Measurements from ENCODE around the gene NRG2. TPM values are rescaled to one million over a fixed set of nuclear protein-coding genes. Genes with fewer than 3 reads are reported as not detected.

NRG2 gene
- total and polyA plus RNA-seq, 5 donors from 2014 or later, result not detected

GRCh38 chr5:139888370-139888769, 154.7 kb downstream of the NRG2 start:
- no peak overlapping the region for H3K4me3 Mint-ChIP-seq
- Histone ChIP-seq H3K27me3 (ENCODE audit: control insufficient read depth, insufficient read depth, low read length) (peaks cover 4% of the 10 kb centered on the region), H3K27ac (ENCODE audit: insufficient read depth, low read length, poor library complexity, severe bottlenecking) (no peak overlapping the region), H3K4me3 (ENCODE audit: low read depth, low read length) (no peak overlapping the region), H3K9me3 (ENCODE audit: control insufficient read depth in 2 of 2, low read length in 2 of 2) (no peaks in the 10 kb centered on the region), H3K36me3 (ENCODE audit: control insufficient read depth, insufficient read depth, low read length) (no peaks in the 10 kb centered on the region), H3K4me1 (ENCODE audit: control insufficient read depth, insufficient read depth, low read length, poor library complexity, severe bottlenecking) (no peaks in the 10 kb centered on the region)
- DNase-seq (no peak), ATAC-seq (ENCODE audit: low read depth in 2 of 2) (no peak)
- no peaks in the 10 kb centered on the region for H3K9me3 Mint-ChIP-seq
- no peak overlapping the region for H3K27ac Mint-ChIP-seq
- no peaks in the 10 kb centered on the region for H3K36me3 Mint-ChIP-seq
- H3K4me1 Mint-ChIP-seq, result peaks cover 0 to 2% (median 0%) of the 10 kb centered on the region in 4 donors
- H3K27me3 Mint-ChIP-seq, result peaks cover 32% of the 10 kb centered on the region

DNA sequence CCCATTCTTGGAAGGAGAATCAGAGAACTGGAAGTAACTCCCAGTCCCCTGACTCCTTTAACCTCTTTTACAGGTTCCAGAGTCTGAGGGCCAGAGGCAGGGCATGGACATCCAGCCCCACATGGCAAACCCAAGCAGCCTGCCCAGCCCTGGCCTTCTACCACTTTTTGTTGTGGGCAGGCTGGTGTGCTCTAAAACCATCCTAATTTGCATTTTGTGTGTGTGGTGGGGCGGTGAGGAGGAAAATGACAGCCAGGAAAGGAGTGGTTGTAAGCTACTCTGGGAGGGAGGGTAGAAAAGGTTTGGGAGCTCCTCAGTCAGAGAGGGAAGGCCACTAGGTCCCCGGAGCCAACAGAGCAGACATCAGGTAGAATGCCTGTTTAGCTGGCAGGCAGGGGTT, 156.9 kb downstream of the NRG2 start:
- Histone ChIP-seq H3K27me3 (ENCODE audit: control insufficient read depth, insufficient read depth, low read length) (peaks cover 4% of the 10 kb centered on the region), H3K9me3 (ENCODE audit: control insufficient read depth in 2 of 2, low read length in 2 of 2) (no peaks in the 10 kb centered on the region), H3K4me1 (ENCODE audit: control insufficient read depth, insufficient read depth, low read length, poor library complexity, severe bottlenecking) (no peaks in the 10 kb centered on the region), H3K36me3 (ENCODE audit: control insufficient read depth, insufficient read depth, low read length) (no peaks in the 10 kb centered on the region), H3K27ac (ENCODE audit: insufficient read depth, low read length, poor library complexity, severe bottlenecking) (no peak overlapping the region), H3K4me3 (ENCODE audit: low read depth, low read length) (no peak overlapping the region)
- ATAC-seq (ENCODE audit: low read depth in 2 of 2), result no peak
- Mint-ChIP-seq H3K27me3 (peaks cover 30% of the 10 kb centered on the region), H3K9me3 (no peaks in the 10 kb centered on the region), H3K27ac (no peak overlapping the region), H3K4me3 (no peak overlapping the region), H3K36me3 (no peaks in the 10 kb centered on the region), H3K4me1 (peaks cover 0 to 2% (median 0%) of the 10 kb centered on the region in 4 donors)
- no peak for DNase-seq

DNA sequence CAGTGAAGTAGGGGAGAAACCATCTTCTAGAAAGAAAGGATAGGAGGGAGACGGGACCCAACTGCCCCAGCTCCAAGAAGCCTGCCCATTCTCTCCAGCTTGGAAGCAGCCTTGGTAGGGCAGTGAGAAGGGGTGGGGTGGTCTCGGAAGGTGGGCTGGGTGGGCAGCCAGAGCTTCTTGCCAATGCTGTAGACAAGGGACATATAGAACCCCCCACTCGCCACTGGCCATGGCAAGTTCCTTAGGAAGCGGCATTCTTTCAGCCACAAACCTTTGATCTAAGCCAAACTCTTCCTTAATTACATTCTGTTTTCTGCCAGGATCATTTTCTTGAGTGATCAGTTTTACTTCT, 157.3 kb downstream of the NRG2 start:
- no peaks in the 10 kb centered on the region for H3K4me1 ChIP-seq (ENCODE audit: control insufficient read depth, insufficient read depth, low read length, poor library complexity, severe bottlenecking)
- no peak overlapping the region for H3K4me3 ChIP-seq (ENCODE audit: low read depth, low read length)
- Mint-ChIP-seq H3K4me3 (no peak overlapping the region), H3K27me3 (peaks cover 26% of the 10 kb centered on the region), H3K4me1 (peaks cover 0 to 2% (median 0%) of the 10 kb centered on the region in 4 donors), H3K27ac (no peak overlapping the region), H3K9me3 (no peaks in the 10 kb centered on the region), H3K36me3 (no peaks in the 10 kb centered on the region)
- ATAC-seq (ENCODE audit: low read depth in 2 of 2) (no peak), DNase-seq (no peak)
- no peak overlapping the region for H3K27ac ChIP-seq (ENCODE audit: insufficient read depth, low read length, poor library complexity, severe bottlenecking)
- no peaks in the 10 kb centered on the region for H3K36me3 ChIP-seq (ENCODE audit: control insufficient read depth, insufficient read depth, low read length)
- H3K9me3 ChIP-seq (ENCODE audit: control insufficient read depth in 2 of 2, low read length in 2 of 2), result no peaks in the 10 kb centered on the region
- peaks cover 4% of the 10 kb centered on the region for H3K27me3 ChIP-seq (ENCODE audit: control insufficient read depth, insufficient read depth, low read length)

- Mint-ChIP-seq H3K4me1 (peaks cover 0 to 2% (median 0%) of the 10 kb centered on the region in 4 donors), H3K36me3 (no peaks in the 10 kb centered on the region), H3K9me3 (no peaks in the 10 kb centered on the region), H3K27me3 (peaks cover 21% of the 10 kb centered on the region), H3K27ac (no peak overlapping the region), H3K4me3 (no peak overlapping the region)
- no peaks in the 10 kb centered on the region for H3K36me3 ChIP-seq (ENCODE audit: control insufficient read depth, insufficient read depth, low read length)
- H3K27ac ChIP-seq (ENCODE audit: insufficient read depth, low read length, poor library complexity, severe bottlenecking), result no peak overlapping the region
- H3K27me3 ChIP-seq (ENCODE audit: control insufficient read depth, insufficient read depth, low read length), result peaks cover 2% of the 10 kb centered on the region
- DNase-seq (no peak), ATAC-seq (ENCODE audit: low read depth in 2 of 2) (no peak)
- H3K9me3 ChIP-seq (ENCODE audit: control insufficient read depth in 2 of 2, low read length in 2 of 2), result no peaks in the 10 kb centered on the region
- H3K4me3 ChIP-seq (ENCODE audit: low read depth, low read length), result no peak overlapping the region
- no peaks in the 10 kb centered on the region for H3K4me1 ChIP-seq (ENCODE audit: control insufficient read depth, insufficient read depth, low read length, poor library complexity, severe bottlenecking)
These were observed 157.8 kb downstream of the NRG2 start for GRCh38 chr5:139885172-139885856.

GRCh38 chr5:139884734-139885133, 158.4 kb downstream of the NRG2 start:
- no peak for ATAC-seq (ENCODE audit: low read depth in 2 of 2)
- Mint-ChIP-seq H3K4me1 (peaks cover 0 to 2% (median 0%) of the 10 kb centered on the region in 4 donors), H3K36me3 (no peaks in the 10 kb centered on the region), H3K4me3 (no peak overlapping the region), H3K27ac (no peak overlapping the region), H3K27me3 (peaks cover 20% of the 10 kb centered on the region), H3K9me3 (peaks cover 0 to under 1% (median 0%) of the 10 kb centered on the region in 7 donors)
- Histone ChIP-seq H3K27me3 (ENCODE audit: control insufficient read depth, insufficient read depth, low read length) (peaks cover 2% of the 10 kb centered on the region), H3K36me3 (ENCODE audit: control insufficient read depth, insufficient read depth, low read length) (no peaks in the 10 kb centered on the region), H3K9me3 (ENCODE audit: control insufficient read depth in 2 of 2, low read length in 2 of 2) (no peaks in the 10 kb centered on the region), H3K4me3 (ENCODE audit: low read depth, low read length) (no peak overlapping the region), H3K4me1 (ENCODE audit: control insufficient read depth, insufficient read depth, low read length, poor library complexity, severe bottlenecking) (no peaks in the 10 kb centered on the region), H3K27ac (ENCODE audit: insufficient read depth, low read length, poor library complexity, severe bottlenecking) (no peak overlapping the region)
- no peak for DNase-seq

DNA sequence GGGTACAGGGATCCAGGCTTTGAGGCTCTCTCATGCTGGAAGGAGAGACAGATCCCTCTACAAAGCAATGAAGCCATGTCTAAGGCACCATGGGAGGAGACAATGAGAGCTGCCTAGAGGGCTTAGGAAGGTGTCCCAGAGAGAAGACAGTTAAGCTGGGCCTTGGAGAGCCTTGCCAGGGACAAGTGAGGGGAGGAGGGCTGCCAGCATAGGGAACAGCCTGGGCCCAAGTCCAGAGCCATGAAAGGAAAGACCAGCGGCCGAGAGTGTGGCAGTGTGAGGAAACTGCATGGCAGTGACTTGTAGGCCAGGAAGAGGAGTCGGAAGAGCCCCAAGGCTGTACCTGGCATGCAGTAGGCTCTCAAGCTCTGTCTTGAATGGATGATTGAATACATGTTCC, 159.0 kb downstream of the NRG2 start:
- no peak for ATAC-seq (ENCODE audit: low read depth in 2 of 2)
- H3K36me3 Mint-ChIP-seq, result no peaks in the 10 kb centered on the region
- H3K36me3 ChIP-seq (ENCODE audit: control insufficient read depth, insufficient read depth, low read length), result no peaks in the 10 kb centered on the region
- H3K4me1 ChIP-seq (ENCODE audit: control insufficient read depth, insufficient read depth, low read length, poor library complexity, severe bottlenecking), result no peaks in the 10 kb centered on the region
- no peak overlapping the region for H3K27ac ChIP-seq (ENCODE audit: insufficient read depth, low read length, poor library complexity, severe bottlenecking)
- H3K27ac Mint-ChIP-seq, result no peak overlapping the region
- peaks cover 0 to 2% (median 0%) of the 10 kb centered on the region in 4 donors for H3K4me1 Mint-ChIP-seq
- no peak overlapping the region for H3K4me3 ChIP-seq (ENCODE audit: low read depth, low read length)
- no peak overlapping the region for H3K4me3 Mint-ChIP-seq
- H3K9me3 Mint-ChIP-seq, result peaks cover 0 to 4% (median 0%) of the 10 kb centered on the region in 7 donors
- no peak for DNase-seq
- no peaks in the 10 kb centered on the region for H3K9me3 ChIP-seq (ENCODE audit: control insufficient read depth in 2 of 2, low read length in 2 of 2)
- peaks cover 2% of the 10 kb centered on the region for H3K27me3 ChIP-seq (ENCODE audit: control insufficient read depth, insufficient read depth, low read length)
- peaks cover 20% of the 10 kb centered on the region for H3K27me3 Mint-ChIP-seq

DNA sequence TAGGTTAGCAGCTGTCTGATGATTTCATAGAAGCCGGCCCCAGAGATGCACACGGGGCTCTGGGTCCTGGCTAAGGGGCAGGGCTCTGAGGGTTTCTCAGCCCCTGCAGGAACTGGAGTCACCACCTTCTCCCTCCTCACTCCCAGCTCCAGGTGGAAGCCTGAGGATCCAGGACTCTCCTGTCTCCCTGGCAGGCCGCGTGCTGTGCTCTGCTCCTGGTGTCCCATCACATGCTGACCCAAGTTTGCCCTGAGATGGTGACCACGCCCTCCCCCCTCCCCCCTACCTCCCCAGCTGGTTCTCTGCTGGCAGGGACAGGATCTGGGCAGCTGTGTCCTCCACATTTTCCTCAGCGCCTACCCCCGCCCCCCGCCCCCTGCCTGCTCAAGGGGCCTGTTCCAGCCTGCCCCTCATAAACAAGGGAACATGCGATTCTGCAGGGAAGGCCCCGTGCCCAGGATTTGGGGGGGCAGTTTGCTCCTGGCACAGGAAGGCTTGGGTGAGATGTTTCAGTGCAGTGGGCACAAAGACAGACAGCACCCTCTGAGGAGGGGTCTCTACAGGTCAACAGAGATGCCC, 160.0 kb downstream of the NRG2 start:
- Mint-ChIP-seq H3K36me3 (no peaks in the 10 kb centered on the region), H3K9me3 (peaks cover 0 to 4% (median 0%) of the 10 kb centered on the region in 7 donors), H3K4me3 (no peak overlapping the region), H3K27me3 (peaks cover 20% of the 10 kb centered on the region), H3K27ac (no peak overlapping the region), H3K4me1 (peaks cover 0 to 2% (median 0%) of the 10 kb centered on the region in 4 donors)
- Histone ChIP-seq H3K4me1 (ENCODE audit: control insufficient read depth, insufficient read depth, low read length, poor library complexity, severe bottlenecking) (no peaks in the 10 kb centered on the region), H3K4me3 (ENCODE audit: low read depth, low read length) (no peak overlapping the region), H3K27me3 (ENCODE audit: control insufficient read depth, insufficient read depth, low read length) (no peaks in the 10 kb centered on the region), H3K9me3 (ENCODE audit: control insufficient read depth in 2 of 2, low read length in 2 of 2) (no peaks in the 10 kb centered on the region), H3K27ac (ENCODE audit: insufficient read depth, low read length, poor library complexity, severe bottlenecking) (no peak overlapping the region), H3K36me3 (ENCODE audit: control insufficient read depth, insufficient read depth, low read length) (no peaks in the 10 kb centered on the region)
- ATAC-seq (ENCODE audit: low read depth in 2 of 2) (no peak), DNase-seq (no peak)

DNA sequence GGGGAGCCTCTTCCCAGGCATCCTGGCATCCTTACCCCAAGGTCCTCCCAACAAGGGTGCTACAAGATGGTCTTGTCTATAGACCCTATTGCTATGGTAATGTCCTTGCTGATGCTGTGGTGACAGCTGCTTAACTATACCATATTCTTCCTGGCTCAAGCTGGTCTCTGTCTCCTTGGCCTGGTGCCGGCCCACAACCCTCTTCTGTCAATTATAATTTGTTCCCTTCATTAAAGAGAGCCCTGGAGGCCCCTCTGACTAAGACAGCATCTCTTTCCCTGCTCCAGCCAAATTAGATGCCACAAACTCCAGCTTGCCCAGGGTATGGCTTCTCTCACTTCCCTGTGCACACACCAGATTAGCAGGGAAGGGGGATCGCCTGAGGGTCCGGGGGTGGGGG, 160.8 kb downstream of the NRG2 start:
- H3K9me3 ChIP-seq (ENCODE audit: control insufficient read depth in 2 of 2, low read length in 2 of 2), result no peaks in the 10 kb centered on the region
- Mint-ChIP-seq H3K36me3 (no peaks in the 10 kb centered on the region), H3K4me1 (no peaks in the 10 kb centered on the region), H3K4me3 (no peak overlapping the region), H3K9me3 (peaks cover 0 to 4% (median 0%) of the 10 kb centered on the region in 7 donors), H3K27ac (no peak overlapping the region), H3K27me3 (peaks cover 17% of the 10 kb centered on the region)
- ATAC-seq (ENCODE audit: low read depth in 2 of 2), result no peak
- no peaks in the 10 kb centered on the region for H3K27me3 ChIP-seq (ENCODE audit: control insufficient read depth, insufficient read depth, low read length)
- no peaks in the 10 kb centered on the region for H3K36me3 ChIP-seq (ENCODE audit: control insufficient read depth, insufficient read depth, low read length)
- DNase-seq, result no peak
- H3K4me3 ChIP-seq (ENCODE audit: low read depth, low read length), result no peak overlapping the region
- H3K27ac ChIP-seq (ENCODE audit: insufficient read depth, low read length, poor library complexity, severe bottlenecking), result no peak overlapping the region
- no peaks in the 10 kb centered on the region for H3K4me1 ChIP-seq (ENCODE audit: control insufficient read depth, insufficient read depth, low read length, poor library complexity, severe bottlenecking)

Data from CD4-positive, CD25-positive, alpha-beta regulatory T cell (primary cell).